ENCODE results near the gene UST. TPM values are rescaled to one million over a fixed set of nuclear protein-coding genes. Genes with fewer than 3 reads are reported as not detected.

The UST gene
- total and polyA plus RNA-seq, 7 donors: 0.79 to 2.6 (median 2.0) TPM

GRCh38 chr6:148836751-148837150 lies 89.9 kb downstream of the UST start:
- ATAC-seq: no peak

DNA sequence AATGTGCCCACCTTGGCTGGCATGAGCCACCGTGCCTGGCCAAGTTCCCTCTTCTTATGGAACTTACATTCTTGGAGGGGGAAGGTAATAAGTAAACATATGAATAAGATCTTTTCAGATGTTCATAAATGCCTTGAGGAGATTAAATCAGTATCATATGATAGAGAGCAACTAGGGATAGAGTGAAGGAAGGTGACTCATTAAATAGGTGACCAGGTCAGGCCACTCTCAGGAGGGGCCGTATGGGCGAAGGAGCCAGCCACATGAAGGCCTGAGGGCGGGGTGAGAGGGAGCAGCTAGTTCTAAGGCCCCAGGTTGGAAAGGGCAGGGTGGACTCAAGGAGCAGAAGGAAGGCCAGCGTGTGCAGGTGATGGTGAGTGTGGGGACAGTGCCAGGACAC lies 91.1 kb downstream of the UST start:
- H3K27me3 ChIP-seq (ENCODE audit: insufficient read depth in 3 of 3, low read length in 2 of 3): no peaks in the 10 kb centered on the region

More at GRCh38 chr6:148836751-148837150, 89.9 kb downstream of the UST start:
- Histone ChIP-seq H3K27ac (no peak overlapping the region), H3K4me1 (no peaks in the 10 kb centered on the region), H3K4me3 (no peak overlapping the region), H3K27me3 (ENCODE audit: insufficient read depth in 3 of 3, low read length in 2 of 3) (no peaks in the 10 kb centered on the region), H3K36me3 (ENCODE audit: insufficient read depth in 1 of 2, low read depth in 1 of 2) (no peaks in the 10 kb centered on the region), H3K9me3 (no peaks in the 10 kb centered on the region)
- intact Hi-C loops (cut with DNase I): no loop called here
- TF ChIP-seq, protein P1, sequence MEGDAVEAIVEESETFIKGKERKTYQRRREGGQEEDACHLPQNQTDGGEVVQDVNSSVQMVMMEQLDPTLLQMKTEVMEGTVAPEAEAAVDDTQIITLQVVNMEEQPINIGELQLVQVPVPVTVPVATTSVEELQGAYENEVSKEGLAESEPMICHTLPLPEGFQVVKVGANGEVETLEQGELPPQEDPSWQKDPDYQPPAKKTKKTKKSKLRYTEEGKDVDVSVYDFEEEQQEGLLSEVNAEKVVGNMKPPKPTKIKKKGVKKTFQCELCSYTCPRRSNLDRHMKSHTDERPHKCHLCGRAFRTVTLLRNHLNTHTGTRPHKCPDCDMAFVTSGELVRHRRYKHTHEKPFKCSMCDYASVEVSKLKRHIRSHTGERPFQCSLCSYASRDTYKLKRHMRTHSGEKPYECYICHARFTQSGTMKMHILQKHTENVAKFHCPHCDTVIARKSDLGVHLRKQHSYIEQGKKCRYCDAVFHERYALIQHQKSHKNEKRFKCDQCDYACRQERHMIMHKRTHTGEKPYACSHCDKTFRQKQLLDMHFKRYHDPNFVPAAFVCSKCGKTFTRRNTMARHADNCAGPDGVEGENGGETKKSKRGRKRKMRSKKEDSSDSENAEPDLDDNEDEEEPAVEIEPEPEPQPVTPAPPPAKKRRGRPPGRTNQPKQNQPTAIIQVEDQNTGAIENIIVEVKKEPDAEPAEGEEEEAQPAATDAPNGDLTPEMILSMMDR (IDR thresholded peaks at IDR 0.05): no peak
- DNase-seq: no peak
- WGBS, 3 donors: 91 to 97% (median 94%) methylated on average over 2 of the region's 2 CpGs

DNA sequence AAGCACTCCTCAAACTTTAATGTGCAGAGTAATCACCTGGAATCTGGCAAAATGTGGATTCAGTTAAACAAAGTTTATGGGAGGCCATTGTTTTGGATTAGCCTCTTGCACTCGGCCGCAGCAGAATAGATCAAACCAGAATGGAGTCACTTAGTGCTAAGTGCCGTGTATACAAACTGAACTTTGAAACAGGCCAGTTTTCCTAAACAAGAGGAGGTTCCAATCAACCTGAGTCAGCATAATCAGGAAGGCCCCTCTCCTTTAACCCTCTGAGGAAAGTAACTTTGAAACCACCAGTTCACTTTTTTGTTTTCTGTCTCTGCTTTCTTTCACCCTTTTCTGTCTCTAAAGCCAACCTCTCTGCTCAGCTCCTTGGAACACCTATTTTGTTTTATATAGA lies 92.2 kb downstream of the UST start:
- no peak for ATAC-seq
- intact Hi-C loops (cut with DNase I): no loop called here
- TF ChIP-seq, protein P1 (IDR thresholded peaks at IDR 0.05): no peak

More for the DNA sequence above, 91.1 kb downstream of the UST start:
- no peak for ATAC-seq
- no peaks in the 10 kb centered on the region for H3K9me3 ChIP-seq
- H3K4me1 ChIP-seq: no peaks in the 10 kb centered on the region
- H3K36me3 ChIP-seq (ENCODE audit: insufficient read depth in 1 of 2, low read depth in 1 of 2): no peaks in the 10 kb centered on the region
- no peak overlapping the region for H3K4me3 ChIP-seq
- DNase-seq: no peak
- 87 to 91% (median 90%) methylated on average over 5 of the region's 5 CpGs for WGBS, 3 donors
- H3K27ac ChIP-seq: no peak overlapping the region
- TF ChIP-seq, protein P1 (IDR thresholded peaks at IDR 0.05): no peak
- intact Hi-C loops (cut with DNase I): no loop called here

DNA sequence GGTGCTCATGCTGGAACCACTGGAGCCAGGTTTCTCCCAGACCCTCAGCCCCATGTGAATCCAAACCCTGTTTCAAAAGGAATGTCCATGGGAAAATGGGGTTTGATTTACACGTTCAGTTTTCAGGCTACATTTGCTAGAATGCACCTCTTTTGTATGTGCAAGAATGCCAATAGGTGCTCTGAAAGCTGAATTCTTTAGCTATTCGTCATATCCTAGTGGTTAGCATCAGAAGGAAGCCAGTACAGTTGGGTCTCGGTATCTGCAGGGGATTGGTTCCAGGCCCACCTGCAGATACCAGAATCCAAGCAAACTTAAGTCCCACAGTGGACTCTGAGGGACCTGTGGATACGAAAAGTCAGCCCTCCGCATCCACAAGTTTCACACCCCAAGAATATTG lies 93.4 kb downstream of the UST start:
- H3K4me3 ChIP-seq: no peak overlapping the region
- H3K4me1 ChIP-seq: no peaks in the 10 kb centered on the region
- 85 to 96% (median 95%) methylated on average over 5 of the region's 5 CpGs for WGBS, 3 donors
- no peak overlapping the region for H3K27ac ChIP-seq
- intact Hi-C loops (cut with DNase I): no loop called here
- ATAC-seq: no peak
- TF ChIP-seq, protein P1 (IDR thresholded peaks at IDR 0.05): no peak
- DNase-seq: no peak
- H3K9me3 ChIP-seq: no peaks in the 10 kb centered on the region
- H3K27me3 ChIP-seq (ENCODE audit: insufficient read depth in 3 of 3, low read length in 2 of 3): no peaks in the 10 kb centered on the region
- H3K36me3 ChIP-seq (ENCODE audit: insufficient read depth in 1 of 2, low read depth in 1 of 2): no peaks in the 10 kb centered on the region

More for the DNA sequence above, 92.2 kb downstream of the UST start:
- Histone ChIP-seq H3K9me3 (no peaks in the 10 kb centered on the region), H3K4me1 (no peaks in the 10 kb centered on the region), H3K27ac (no peak overlapping the region), H3K36me3 (ENCODE audit: insufficient read depth in 1 of 2, low read depth in 1 of 2) (no peaks in the 10 kb centered on the region), H3K27me3 (ENCODE audit: insufficient read depth in 3 of 3, low read length in 2 of 3) (no peaks in the 10 kb centered on the region), H3K4me3 (no peak overlapping the region)
- no peak for DNase-seq
- WGBS, 3 donors: 83 to 89% (median 86%) methylated on average over 3 of the region's 3 CpGs

GRCh38 chr6:148842296-148843019 lies 95.6 kb downstream of the UST start:
- Histone ChIP-seq H3K27me3 (ENCODE audit: insufficient read depth in 3 of 3, low read length in 2 of 3) (no peaks in the 10 kb centered on the region), H3K27ac (no peak overlapping the region), H3K36me3 (ENCODE audit: insufficient read depth in 1 of 2, low read depth in 1 of 2) (no peaks in the 10 kb centered on the region), H3K4me3 (no peak overlapping the region), H3K9me3 (no peaks in the 10 kb centered on the region), H3K4me1 (no peaks in the 10 kb centered on the region)
- no peak for DNase-seq
- WGBS, 3 donors: 92 to 95% (median 93%) methylated on average over 12 of the region's 12 CpGs
- TF ChIP-seq, protein P1 (IDR thresholded peaks at IDR 0.05): no peak
- ATAC-seq: no peak
- intact Hi-C loops (cut with DNase I): no loop called here

Measured in psoas muscle (tissue), 8 donors.